HL-60 (cell line): Measurements from ENCODE around the gene TMEM131L.

Source experiments
- CTCF ChIP-seq: IDR thresholded peaks from one replicate; pipeline ENCODE4 v1.5.1; 2011; ENCODE audit warnings: low read length, control low read depth, inconsistent platforms; ENCODE audit not compliant: insufficient read depth
- GABPA ChIP-seq: IDR thresholded peaks from 2 replicates; pipeline ENCODE4 v1.6.1; 2012; ENCODE audit warnings: low read depth
- POLR2AphosphoS5 ChIP-seq: IDR thresholded peaks from 2 replicates; pipeline ENCODE4 v1.6.1; 2012; ENCODE audit warnings: low read depth
- REST ChIP-seq: IDR thresholded peaks from 2 replicates; pipeline ENCODE4 v1.6.1; 2012; ENCODE audit warnings: low read depth; ENCODE audit not compliant: insufficient replicate concordance

GRCh38 chr4:153474251-153474650, 8.1 kb downstream of the TMEM131L start:
- no peak for TF ChIP-seq CTCF
- TF ChIP-seq POLR2AphosphoS5, result no peak
- TF ChIP-seq REST, result no peak
- no peak for TF ChIP-seq GABPA
